ENCODE data around the gene RAX. TPM values are rescaled to one million over a fixed set of nuclear protein-coding genes. Genes with fewer than 3 reads are reported as not detected.
A peak's percentile ranks its signal among the peaks of the same experiment; 100 is the strongest.

Gene RAX
- total RNA-seq (not detected), polyA plus RNA-seq (not detected)

- Histone ChIP-seq H3K4me1 (ENCODE audit: control insufficient read depth, insufficient read depth, low read length, poor library complexity, severe bottlenecking) (peaks cover 28% of the 10 kb centered on the region), H3K27me3 (ENCODE audit: control insufficient read depth, insufficient read depth, low read length) (peaks cover 57% of the 10 kb centered on the region), H3K36me3 (ENCODE audit: control insufficient read depth, insufficient read depth, low read length) (no peaks in the 10 kb centered on the region), H3K4me3 (ENCODE audit: low read depth, low read length) (no peak within 1 kb of the TSS), H3K27ac (ENCODE audit: insufficient read depth, low read length, poor library complexity, severe bottlenecking) (no peak within 1 kb of the TSS), H3K9me3 (ENCODE audit: control insufficient read depth in 2 of 2, low read length in 2 of 2) (no peaks in the 10 kb centered on the region)
- Mint-ChIP-seq H3K36me3 (no peaks in the 10 kb centered on the region), H3K27me3 (peaks cover 82% of the 10 kb centered on the region), H3K9me3 (peaks cover 0 to 7% (median 0%) of the 10 kb centered on the region in 7 donors), H3K4me3 (peak within 1 kb of the TSS in 3 of 4 donors; percentile 36 to 83 (median 41)), H3K4me1 (peaks cover 5 to 28% (median 6%) of the 10 kb centered on the region in 4 donors), H3K27ac (no peak within 1 kb of the TSS)
- ATAC-seq (ENCODE audit: low read depth in 2 of 2) (peak in 1 of 2 donors; percentile 24), DNase-seq (peak in 1 of 3 donors; percentile 24)
These were observed at the start of gene RAX for GRCh38 chr18:59272891-59273758. RAX (minus strand) TSS chr18:59273454; CDS start chr18:59273206, 248 bp downstream.

DNA sequence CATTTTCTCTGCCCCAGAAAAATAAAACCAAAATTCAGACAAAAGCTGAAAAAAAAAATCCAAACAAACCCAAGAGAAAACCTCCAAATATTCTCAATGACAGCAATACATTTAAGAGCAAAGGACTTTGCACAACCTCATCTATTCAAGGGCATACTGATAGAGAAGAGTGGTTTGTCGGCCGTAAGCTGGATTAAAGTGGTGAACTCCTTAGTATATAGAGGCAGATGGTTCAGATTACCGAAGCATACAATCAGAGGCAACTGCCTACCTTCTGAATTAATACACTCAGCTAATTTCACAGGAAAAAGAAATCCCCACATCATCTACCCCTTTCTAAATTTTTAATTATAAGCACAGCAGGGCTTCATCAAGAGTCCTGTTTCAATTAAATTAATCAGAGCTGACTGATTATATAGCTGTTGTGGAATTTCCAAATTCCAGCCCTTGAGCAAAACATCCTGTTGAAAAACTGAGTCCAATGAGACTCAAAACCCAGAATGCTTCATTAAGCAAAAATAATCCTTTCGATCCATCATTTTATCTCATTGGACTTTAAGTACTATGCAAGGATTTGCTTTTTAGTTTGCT lies 45.3 kb upstream of the RAX start, which contains the start of gene CPLX4:
CPLX4 (minus strand) TSS at position 190 of the 591 bp plus-strand sequence; CDS start at position 3, 187 bp downstream.
- Mint-ChIP-seq H3K27me3 (peaks cover 25% of the 10 kb centered on the region), H3K9me3 (peaks cover 0 to 1% (median 0%) of the 10 kb centered on the region in 7 donors), H3K4me3 (no peak within 1 kb of the TSS), H3K36me3 (no peaks in the 10 kb centered on the region), H3K27ac (no peak within 1 kb of the TSS), H3K4me1 (no peaks in the 10 kb centered on the region)
- H3K27me3 ChIP-seq (ENCODE audit: control insufficient read depth, insufficient read depth, low read length): peaks cover 14% of the 10 kb centered on the region
- no peak within 1 kb of the TSS for H3K27ac ChIP-seq (ENCODE audit: insufficient read depth, low read length, poor library complexity, severe bottlenecking)
- ATAC-seq (ENCODE audit: low read depth in 2 of 2) (no peak), DNase-seq (no peak)
- no peaks in the 10 kb centered on the region for H3K9me3 ChIP-seq (ENCODE audit: control insufficient read depth in 2 of 2, low read length in 2 of 2)
- H3K36me3 ChIP-seq (ENCODE audit: control insufficient read depth, insufficient read depth, low read length): no peaks in the 10 kb centered on the region
- no peak within 1 kb of the TSS for H3K4me3 ChIP-seq (ENCODE audit: low read depth, low read length)
- no peaks in the 10 kb centered on the region for H3K4me1 ChIP-seq (ENCODE audit: control insufficient read depth, insufficient read depth, low read length, poor library complexity, severe bottlenecking)

DNA sequence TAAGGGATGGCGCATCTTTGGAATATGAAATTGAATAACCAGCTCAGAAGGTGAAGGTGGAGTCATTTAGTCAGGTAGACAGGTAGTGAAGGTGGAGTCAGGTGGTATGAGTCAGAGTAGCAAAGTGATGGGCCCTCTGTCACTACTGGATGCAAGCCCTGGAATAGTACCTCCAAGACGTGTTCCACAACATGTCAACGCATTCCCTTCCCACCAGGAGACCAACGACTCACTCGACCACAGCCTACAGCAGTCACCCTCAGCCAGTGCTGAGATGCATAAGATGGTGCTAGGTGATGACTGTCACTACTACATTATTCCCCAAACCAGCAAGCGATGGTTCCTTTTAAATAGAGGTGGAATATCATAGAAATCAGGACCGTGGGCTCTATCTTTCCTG lies 38.4 kb upstream of the RAX start:
- H3K4me3 ChIP-seq (ENCODE audit: low read depth, low read length): no peak overlapping the region

GRCh38 chr18:59308938-59309260 lies 35.6 kb upstream of the RAX start:
- H3K36me3 Mint-ChIP-seq: no peaks in the 10 kb centered on the region
- no peak for ATAC-seq (ENCODE audit: low read depth in 2 of 2)
- Histone ChIP-seq H3K4me3 (ENCODE audit: low read depth, low read length) (no peak overlapping the region), H3K27me3 (ENCODE audit: control insufficient read depth, insufficient read depth, low read length) (peaks cover 19% of the 10 kb centered on the region), H3K4me1 (ENCODE audit: control insufficient read depth, insufficient read depth, low read length, poor library complexity, severe bottlenecking) (peaks cover 6% of the 10 kb centered on the region), H3K27ac (ENCODE audit: insufficient read depth, low read length, poor library complexity, severe bottlenecking) (no peak overlapping the region), H3K36me3 (ENCODE audit: control insufficient read depth, insufficient read depth, low read length) (no peaks in the 10 kb centered on the region), H3K9me3 (ENCODE audit: control insufficient read depth in 2 of 2, low read length in 2 of 2) (no peaks in the 10 kb centered on the region)
- H3K4me3 Mint-ChIP-seq: peak overlapping the region in 2 of 4 donors; percentile 61 to 69
- peaks cover 68% of the 10 kb centered on the region for H3K27me3 Mint-ChIP-seq
- H3K27ac Mint-ChIP-seq: no peak overlapping the region
- peaks cover 0 to 3% (median 0%) of the 10 kb centered on the region in 7 donors for H3K9me3 Mint-ChIP-seq
- DNase-seq: no peak
- H3K4me1 Mint-ChIP-seq: peaks cover 0 to 5% (median 0%) of the 10 kb centered on the region in 4 donors

More for the DNA sequence above, 38.4 kb upstream of the RAX start:
- Mint-ChIP-seq H3K4me3 (no peak overlapping the region), H3K4me1 (peaks cover 0 to 5% (median 0%) of the 10 kb centered on the region in 4 donors), H3K9me3 (no peaks in the 10 kb centered on the region), H3K27ac (no peak overlapping the region), H3K36me3 (no peaks in the 10 kb centered on the region), H3K27me3 (peaks cover 55% of the 10 kb centered on the region)
- H3K27me3 ChIP-seq (ENCODE audit: control insufficient read depth, insufficient read depth, low read length): peaks cover 22% of the 10 kb centered on the region
- no peaks in the 10 kb centered on the region for H3K9me3 ChIP-seq (ENCODE audit: control insufficient read depth in 2 of 2, low read length in 2 of 2)
- DNase-seq (no peak), ATAC-seq (ENCODE audit: low read depth in 2 of 2) (no peak)
- no peaks in the 10 kb centered on the region for H3K36me3 ChIP-seq (ENCODE audit: control insufficient read depth, insufficient read depth, low read length)
- no peak overlapping the region for H3K27ac ChIP-seq (ENCODE audit: insufficient read depth, low read length, poor library complexity, severe bottlenecking)
- peaks cover 6% of the 10 kb centered on the region for H3K4me1 ChIP-seq (ENCODE audit: control insufficient read depth, insufficient read depth, low read length, poor library complexity, severe bottlenecking)

- DNase-seq: peak; percentile 40 to 64 (median 59)
- no peaks in the 10 kb centered on the region for H3K36me3 ChIP-seq (ENCODE audit: control insufficient read depth, insufficient read depth, low read length)
- Mint-ChIP-seq H3K9me3 (peaks cover 0 to 3% (median 0%) of the 10 kb centered on the region in 7 donors), H3K27me3 (peaks cover 64% of the 10 kb centered on the region), H3K4me3 (peak overlapping the region in 3 of 4 donors; percentile 11 to 69 (median 61)), H3K36me3 (no peaks in the 10 kb centered on the region), H3K4me1 (peaks cover 0 to 5% (median 0%) of the 10 kb centered on the region in 4 donors), H3K27ac (peak overlapping the region in 1 of 3 donors; percentile 57)
- no peaks in the 10 kb centered on the region for H3K9me3 ChIP-seq (ENCODE audit: control insufficient read depth in 2 of 2, low read length in 2 of 2)
- peaks cover 19% of the 10 kb centered on the region for H3K27me3 ChIP-seq (ENCODE audit: control insufficient read depth, insufficient read depth, low read length)
- no peak overlapping the region for H3K4me3 ChIP-seq (ENCODE audit: low read depth, low read length)
- ATAC-seq (ENCODE audit: low read depth in 2 of 2): peak; percentile 69 to 79
- no peak overlapping the region for H3K27ac ChIP-seq (ENCODE audit: insufficient read depth, low read length, poor library complexity, severe bottlenecking)
- peaks cover 6% of the 10 kb centered on the region for H3K4me1 ChIP-seq (ENCODE audit: control insufficient read depth, insufficient read depth, low read length, poor library complexity, severe bottlenecking)
These were observed 35.1 kb upstream of the RAX start for GRCh38 chr18:59308248-59308937.

DNA sequence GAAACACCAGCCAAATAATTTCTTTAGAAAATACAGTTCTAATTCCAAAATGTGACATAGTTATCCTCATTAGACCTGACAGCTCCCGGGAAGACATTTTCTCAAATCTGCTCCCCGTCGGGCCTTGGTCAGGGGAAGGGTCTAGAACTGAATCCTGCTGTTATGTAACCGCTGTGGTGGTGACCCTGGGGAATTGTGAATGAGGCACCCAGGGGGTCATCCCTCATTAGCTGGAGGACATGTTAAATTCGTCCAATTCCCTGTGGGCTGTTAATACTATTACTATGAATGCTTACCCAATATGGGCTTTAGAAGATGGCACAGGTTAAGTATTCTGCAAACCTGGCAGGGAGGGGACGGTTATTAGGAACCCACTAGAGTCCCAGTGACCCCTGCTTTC lies 33.4 kb upstream of the RAX start:
- Histone ChIP-seq H3K4me3 (ENCODE audit: low read depth, low read length) (no peak overlapping the region), H3K9me3 (ENCODE audit: control insufficient read depth in 2 of 2, low read length in 2 of 2) (no peaks in the 10 kb centered on the region), H3K27ac (ENCODE audit: insufficient read depth, low read length, poor library complexity, severe bottlenecking) (no peak overlapping the region), H3K27me3 (ENCODE audit: control insufficient read depth, insufficient read depth, low read length) (peaks cover 14% of the 10 kb centered on the region), H3K4me1 (ENCODE audit: control insufficient read depth, insufficient read depth, low read length, poor library complexity, severe bottlenecking) (peaks cover 6% of the 10 kb centered on the region), H3K36me3 (ENCODE audit: control insufficient read depth, insufficient read depth, low read length) (no peaks in the 10 kb centered on the region)
- Mint-ChIP-seq H3K36me3 (no peaks in the 10 kb centered on the region), H3K4me3 (no peak overlapping the region), H3K27me3 (peaks cover 70% of the 10 kb centered on the region), H3K27ac (no peak overlapping the region), H3K9me3 (peaks cover 0 to 3% (median 0%) of the 10 kb centered on the region in 7 donors), H3K4me1 (peaks cover 0 to 5% (median 0%) of the 10 kb centered on the region in 4 donors)
- no peak for DNase-seq
- ATAC-seq (ENCODE audit: low read depth in 2 of 2): no peak

DNA sequence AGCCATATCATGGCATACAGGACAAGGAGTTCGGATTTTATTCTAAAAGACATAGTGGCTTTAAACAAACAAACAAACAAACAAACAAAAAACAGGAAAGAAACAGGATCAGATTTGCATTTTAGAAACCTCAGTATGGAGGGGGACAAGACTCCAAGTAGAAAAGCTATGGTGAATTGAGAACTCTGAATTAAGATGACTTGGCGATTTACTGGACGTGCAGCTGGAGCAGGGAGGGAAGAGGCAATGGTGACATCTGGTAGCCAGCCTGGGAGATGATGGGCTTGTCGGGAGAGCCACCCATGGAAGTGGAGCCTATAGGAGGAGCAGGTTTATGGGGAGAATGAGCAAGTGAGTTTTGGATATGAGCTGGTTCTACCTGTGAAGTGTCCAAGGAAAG lies 32.0 kb upstream of the RAX start:
- H3K27me3 Mint-ChIP-seq: peaks cover 58% of the 10 kb centered on the region
- peaks cover 0 to 5% (median 0%) of the 10 kb centered on the region in 4 donors for H3K4me1 Mint-ChIP-seq

More for the DNA sequence above, 32.0 kb upstream of the RAX start:
- DNase-seq (no peak), ATAC-seq (ENCODE audit: low read depth in 2 of 2) (no peak)
- Histone ChIP-seq H3K27me3 (ENCODE audit: control insufficient read depth, insufficient read depth, low read length) (peaks cover 9% of the 10 kb centered on the region), H3K9me3 (ENCODE audit: control insufficient read depth in 2 of 2, low read length in 2 of 2) (no peaks in the 10 kb centered on the region), H3K36me3 (ENCODE audit: control insufficient read depth, insufficient read depth, low read length) (no peaks in the 10 kb centered on the region), H3K4me3 (ENCODE audit: low read depth, low read length) (no peak overlapping the region), H3K4me1 (ENCODE audit: control insufficient read depth, insufficient read depth, low read length, poor library complexity, severe bottlenecking) (peaks cover 6% of the 10 kb centered on the region), H3K27ac (ENCODE audit: insufficient read depth, low read length, poor library complexity, severe bottlenecking) (no peak overlapping the region)
- no peaks in the 10 kb centered on the region for H3K36me3 Mint-ChIP-seq
- peak overlapping the region in 1 of 3 donors; percentile 10 for H3K27ac Mint-ChIP-seq
- H3K4me3 Mint-ChIP-seq: no peak overlapping the region
- H3K9me3 Mint-ChIP-seq: peaks cover 0 to 3% (median 0%) of the 10 kb centered on the region in 7 donors

Measured in CD4-positive, CD25-positive, alpha-beta regulatory T cell (primary cell).